GM12873 (cell line): ENCODE measurements around the gene REELD1.

Experiments used
- TF ChIP-seq, protein P1 (sequence below): IDR thresholded peaks from 2 replicates; pipeline ENCODE4 v1.5.1; 2012; ENCODE audit warnings: low read depth, mild to moderate bottlenecking, moderate library complexity, low read length, control low read depth; ENCODE audit not compliant: insufficient read depth; ENCODE audit errors: missing control alignments

The REELD1 gene

DNA sequence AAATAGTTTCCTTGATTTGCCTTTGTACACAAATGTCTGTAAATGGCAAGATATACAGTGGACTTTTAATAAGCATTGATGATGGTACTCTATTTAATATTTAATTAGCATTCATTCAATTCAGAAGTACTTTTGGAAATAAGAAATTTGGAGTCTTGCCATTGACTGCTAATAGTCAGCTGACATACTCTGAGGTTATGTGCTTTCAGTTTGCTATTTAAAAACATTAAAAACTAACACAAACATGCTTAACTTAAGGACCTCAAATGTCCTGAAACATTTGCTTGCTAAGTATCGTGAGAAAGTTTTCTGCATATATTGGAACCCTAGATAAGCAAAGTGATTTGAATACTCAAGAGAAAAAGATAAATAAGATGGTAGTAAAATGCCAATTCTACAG is 64.6 kb downstream of the REELD1 start:
- TF ChIP-seq, protein P1, sequence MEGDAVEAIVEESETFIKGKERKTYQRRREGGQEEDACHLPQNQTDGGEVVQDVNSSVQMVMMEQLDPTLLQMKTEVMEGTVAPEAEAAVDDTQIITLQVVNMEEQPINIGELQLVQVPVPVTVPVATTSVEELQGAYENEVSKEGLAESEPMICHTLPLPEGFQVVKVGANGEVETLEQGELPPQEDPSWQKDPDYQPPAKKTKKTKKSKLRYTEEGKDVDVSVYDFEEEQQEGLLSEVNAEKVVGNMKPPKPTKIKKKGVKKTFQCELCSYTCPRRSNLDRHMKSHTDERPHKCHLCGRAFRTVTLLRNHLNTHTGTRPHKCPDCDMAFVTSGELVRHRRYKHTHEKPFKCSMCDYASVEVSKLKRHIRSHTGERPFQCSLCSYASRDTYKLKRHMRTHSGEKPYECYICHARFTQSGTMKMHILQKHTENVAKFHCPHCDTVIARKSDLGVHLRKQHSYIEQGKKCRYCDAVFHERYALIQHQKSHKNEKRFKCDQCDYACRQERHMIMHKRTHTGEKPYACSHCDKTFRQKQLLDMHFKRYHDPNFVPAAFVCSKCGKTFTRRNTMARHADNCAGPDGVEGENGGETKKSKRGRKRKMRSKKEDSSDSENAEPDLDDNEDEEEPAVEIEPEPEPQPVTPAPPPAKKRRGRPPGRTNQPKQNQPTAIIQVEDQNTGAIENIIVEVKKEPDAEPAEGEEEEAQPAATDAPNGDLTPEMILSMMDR, result no peak
